NCI-H748 (cell line): ENCODE measurements around the gene SUMO2.

ENCODE experiments used
- DNase-seq: peaks from one replicate; lab custom pipeline; 2025; ENCODE audit not compliant: unreplicated experiment; lab: John Stamatoyannopoulos, UW

SUMO2 gene

DNA sequence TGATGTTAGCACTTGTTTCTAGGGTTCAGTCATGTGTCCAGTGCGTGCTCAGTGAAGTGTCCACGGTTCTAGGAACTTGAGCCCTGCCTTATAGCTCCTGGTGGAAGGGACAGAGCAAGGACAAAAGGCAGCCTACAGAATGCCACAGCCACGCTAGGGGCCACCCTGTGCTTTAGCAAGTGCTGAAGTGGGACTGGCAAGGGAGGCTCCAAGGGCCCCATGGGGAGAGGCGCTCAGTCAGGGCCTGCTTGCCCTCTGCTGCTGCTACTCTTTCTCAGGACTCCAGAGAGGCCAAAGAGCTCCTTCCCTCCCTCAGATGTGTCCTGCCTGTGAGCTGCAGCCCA lies 58.0 kb downstream of the SUMO2 start:
- no peak for DNase-seq

DNA sequence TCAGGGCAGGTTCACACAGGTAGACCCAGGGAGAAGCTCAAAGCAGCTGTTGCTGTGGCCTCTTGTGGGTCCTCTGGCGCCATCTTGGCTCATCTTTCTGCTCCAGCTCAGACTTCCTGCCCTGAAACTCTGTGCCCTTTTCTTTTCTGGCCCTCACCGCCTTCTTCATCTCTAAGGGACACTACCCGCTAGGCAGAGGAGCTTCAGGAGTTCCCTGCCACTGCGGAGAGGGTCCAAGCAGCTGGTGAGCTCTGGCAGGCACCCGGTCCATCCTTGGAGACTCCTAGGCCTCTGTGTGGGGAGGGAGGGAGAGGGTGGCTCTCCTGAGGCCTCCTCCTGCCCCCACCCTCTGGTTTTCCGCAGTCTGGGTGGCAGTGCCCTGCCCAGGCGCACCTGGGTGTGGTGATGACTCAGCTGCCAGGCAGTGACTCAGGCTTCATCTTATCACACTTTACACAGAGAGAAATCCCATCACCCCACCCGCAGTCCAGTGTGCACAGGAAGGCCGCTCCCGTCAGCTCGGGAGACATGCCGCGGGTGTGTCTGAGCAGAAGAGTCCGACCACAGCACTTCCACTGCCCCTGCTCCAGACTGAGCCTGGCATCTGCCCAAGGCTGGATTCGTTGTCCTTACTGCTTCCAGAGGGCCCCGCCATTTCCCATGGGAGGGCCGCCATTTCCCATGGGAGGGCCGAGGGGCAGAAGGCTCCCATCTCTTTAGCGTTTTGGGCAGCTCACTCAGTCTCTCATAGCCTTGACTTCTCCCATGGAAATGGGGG lies 58.5 kb downstream of the SUMO2 start:
- peak; percentile 17 for DNase-seq

DNA sequence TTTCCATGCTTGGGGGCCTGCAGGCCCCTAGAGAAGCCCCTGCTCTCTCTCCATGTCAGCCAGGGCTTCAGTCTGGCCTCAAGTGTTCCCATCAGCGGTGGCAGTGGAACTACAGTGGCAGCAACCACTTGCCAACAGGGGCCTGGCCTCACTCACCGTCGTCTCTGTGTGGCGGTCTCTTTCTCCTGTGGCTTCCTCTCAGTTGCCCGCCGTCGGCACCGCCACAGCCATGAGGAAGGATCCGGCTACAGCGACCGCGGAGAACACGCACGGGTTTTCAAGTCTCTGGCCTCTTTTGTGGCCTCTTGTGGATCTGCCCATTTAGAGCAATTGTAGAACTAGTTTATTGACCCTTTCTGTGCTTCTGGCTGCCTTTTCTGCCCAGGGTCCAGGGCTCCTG lies 64.5 kb downstream of the SUMO2 start:
- DNase-seq, result no peak

DNA sequence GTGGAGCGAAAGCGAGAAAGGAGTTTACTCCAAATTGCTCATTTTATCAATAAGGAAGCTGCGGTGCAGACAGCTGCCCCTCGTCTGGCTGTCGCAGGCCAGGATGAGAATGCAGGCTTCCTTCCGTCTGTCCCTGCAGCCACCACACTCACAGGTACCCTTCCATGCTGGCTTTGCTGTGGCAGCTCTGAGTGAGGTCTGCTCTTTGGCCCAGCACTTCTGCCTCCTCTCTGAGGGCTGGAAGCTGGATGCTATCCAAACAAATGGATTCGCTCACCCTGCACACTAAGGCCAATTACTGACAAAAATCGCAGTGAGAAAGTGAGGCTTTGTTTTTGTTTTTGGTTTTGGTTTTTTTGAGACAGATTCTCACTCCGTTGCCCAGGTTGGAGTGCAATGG lies 66.0 kb downstream of the SUMO2 start:
- DNase-seq, result no peak
